NCI-H2227 treated with DMSO at 0.1 percent for 48 hours (cell line): ENCODE results near the gene ADK.
A peak's percentile ranks its signal among the peaks of the same experiment; 100 is the strongest.
"Not testable (repeated sequence)": the region's sequence is repeated elsewhere in the genome, so short reads cannot be mapped to it uniquely, and the experiment has no call there.

Experiments
- DNase-seq: peaks from one replicate; lab custom pipeline; 2025; lab: John Stamatoyannopoulos, UW

ADK gene

GRCh38 chr10:74150990-74151878, at the start of gene ADK:
TSS of gene ADK (plus strand) at chr10:74151221. CDS start at chr10:74151279, 58 bp downstream.
- DNase-seq = peak; percentile 96

DNA sequence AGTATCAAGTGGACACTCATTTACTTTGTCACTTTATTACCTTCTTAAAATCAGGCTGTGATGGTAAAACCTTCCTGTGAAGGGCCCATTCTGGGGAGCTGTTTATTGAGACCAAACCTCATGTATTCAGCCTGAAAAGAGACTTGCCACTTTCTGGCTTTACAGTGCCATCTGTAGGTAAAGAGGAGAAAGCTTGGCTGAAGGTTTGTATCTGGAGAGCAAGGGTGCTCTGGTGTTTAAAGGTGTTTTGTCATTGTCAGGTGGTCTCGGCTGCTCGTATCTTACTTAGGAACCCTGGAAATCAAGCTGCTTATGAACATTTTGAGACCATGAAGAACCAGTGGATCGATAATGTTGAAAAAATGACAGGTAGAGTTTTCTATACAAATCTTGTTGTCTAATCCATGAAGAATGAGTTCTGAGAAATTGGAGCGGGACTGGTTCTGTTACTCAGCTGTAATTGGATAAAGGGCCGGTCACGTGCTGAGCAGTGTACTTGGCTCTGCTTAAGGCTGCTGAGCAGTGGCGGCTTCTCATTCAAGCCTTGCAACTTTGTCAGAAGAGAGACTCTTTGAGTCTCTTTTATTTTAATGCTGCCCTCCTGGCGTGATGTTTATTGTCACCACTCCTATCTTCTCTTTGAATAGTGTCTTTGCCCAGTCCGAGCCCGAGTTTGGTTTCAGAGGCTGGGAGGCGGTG, 47.3 kb upstream of the ADK start:
- peak; percentile 11 for DNase-seq

GRCh38 chr10:74104480-74104879, 46.5 kb upstream of the ADK start:
- DNase-seq = no peak

DNA sequence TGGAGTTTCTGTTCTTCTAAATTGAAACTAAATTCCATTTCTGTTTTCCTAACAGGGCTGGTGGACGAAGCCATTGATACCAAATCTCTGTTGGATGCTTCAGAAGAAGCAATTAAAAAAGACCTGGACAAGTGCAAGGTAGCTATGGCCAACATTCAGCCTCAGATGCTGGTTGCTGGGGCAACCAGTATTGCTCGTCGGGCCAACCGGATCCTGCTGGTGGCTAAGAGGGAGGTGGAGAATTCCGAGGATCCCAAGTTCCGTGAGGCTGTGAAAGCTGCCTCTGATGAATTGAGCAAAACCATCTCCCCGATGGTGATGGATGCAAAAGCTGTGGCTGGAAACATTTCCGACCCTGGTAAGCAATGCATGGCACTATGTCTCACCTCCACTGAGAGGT, 46.0 kb upstream of the ADK start:
- no peak for DNase-seq

- no peak for DNase-seq
These were observed 43.6 kb upstream of the ADK start for GRCh38 chr10:74107391-74107790.

DNA sequence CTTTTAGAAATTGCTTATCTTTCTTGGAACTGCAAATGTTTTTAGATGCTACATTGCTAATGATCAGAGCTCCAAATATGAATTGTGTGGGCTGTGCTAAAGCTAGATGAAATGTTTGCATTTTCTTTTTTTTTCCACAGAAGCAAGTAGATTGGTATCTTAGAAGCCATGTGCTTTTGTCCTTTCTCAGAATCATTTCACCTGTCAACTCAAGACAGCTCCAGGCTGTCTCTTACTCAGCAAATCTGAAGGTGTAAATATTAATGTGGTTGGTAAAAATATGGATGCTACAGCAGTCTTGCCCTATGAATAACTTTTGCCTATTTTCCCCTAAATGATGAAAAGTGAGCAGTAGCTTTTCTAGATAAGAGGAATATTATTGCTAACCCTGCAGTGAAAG, 41.6 kb upstream of the ADK start:
- DNase-seq = no peak

- DNase-seq = no peak
These were observed 40.9 kb upstream of the ADK start for GRCh38 chr10:74110120-74110519.

DNA sequence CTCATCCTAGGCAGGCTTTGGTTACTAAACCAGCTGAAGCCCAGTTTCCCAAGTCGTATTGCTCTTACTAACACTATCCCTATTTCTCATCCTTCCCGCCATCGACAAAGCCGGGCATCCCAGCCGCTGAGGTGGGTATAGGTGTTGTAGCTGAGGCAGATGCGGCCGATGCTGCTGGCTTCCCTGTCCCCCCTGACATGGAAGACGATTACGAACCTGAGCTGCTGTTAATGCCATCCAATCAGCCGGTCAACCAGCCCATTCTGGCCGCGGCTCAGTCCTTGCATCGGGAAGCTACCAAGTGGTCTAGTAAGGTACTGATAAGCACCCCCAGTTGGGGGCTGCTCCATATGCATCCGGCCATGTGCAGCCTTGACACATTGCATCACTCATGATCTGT, 39.2 kb upstream of the ADK start:
- no peak for DNase-seq

- DNase-seq = no peak
These were observed 37.5 kb upstream of the ADK start for GRCh38 chr10:74113546-74113945.

- no peak for DNase-seq
These were observed 37.0 kb upstream of the ADK start for GRCh38 chr10:74114041-74114448.

DNA sequence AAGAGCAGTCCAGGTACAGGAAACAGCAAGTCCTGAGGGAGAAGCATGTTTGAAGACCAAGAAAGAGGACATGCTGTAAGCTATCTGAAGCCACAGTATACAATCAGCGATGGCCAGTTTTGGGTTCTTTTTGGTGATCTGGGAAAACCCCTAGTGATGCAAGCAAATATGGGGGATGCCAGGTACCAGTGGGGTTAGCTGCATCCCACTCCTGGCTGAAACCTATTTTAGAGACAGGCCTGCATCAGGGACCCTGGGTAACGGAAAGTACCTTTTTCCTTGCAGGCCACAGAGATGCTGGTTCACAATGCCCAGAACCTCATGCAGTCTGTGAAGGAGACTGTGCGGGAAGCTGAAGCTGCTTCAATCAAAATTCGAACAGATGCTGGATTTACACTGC, 33.3 kb upstream of the ADK start:
- no peak for DNase-seq

DNA sequence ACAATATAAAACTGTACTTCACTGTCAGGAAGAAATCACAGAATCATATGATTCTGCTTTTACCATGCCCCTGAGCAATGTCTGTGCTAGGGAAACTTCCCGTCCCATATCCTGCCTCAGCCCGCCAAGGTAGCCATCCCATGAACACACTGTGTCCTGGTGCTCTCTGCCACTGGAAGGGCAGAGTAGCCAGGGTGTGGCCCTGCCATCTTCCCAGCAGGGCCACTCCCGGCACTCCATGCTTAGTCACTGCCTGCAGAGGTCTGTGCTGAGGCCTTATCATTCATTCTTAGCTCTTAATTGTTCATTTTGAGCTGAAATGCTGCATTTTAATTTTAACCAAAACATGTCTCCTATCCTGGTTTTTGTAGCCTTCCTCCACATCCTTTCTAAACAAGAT, 32.2 kb upstream of the ADK start:
- DNase-seq = no peak

DNA sequence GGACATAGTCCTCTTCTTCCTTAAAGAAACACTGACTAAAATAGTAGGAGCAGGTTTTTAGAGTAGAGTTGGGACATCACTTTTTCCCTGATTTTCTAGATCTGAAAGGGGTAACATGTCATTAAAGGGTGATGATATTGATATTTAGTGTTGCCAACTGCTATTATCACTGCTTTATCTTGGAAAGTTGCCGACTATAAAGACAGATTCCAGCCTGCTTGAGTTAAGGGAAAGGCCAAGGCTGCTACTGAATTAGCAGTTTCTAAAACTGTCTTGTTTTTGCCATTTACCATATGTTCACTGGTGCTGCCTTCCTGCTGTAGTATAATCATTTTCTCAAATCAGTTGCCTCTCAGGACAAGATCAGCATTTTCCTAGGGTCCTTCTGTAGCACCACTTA, 30.1 kb upstream of the ADK start:
- no peak for DNase-seq

GRCh38 chr10:74121368-74121767, 29.7 kb upstream of the ADK start:
- DNase-seq = no peak

DNA sequence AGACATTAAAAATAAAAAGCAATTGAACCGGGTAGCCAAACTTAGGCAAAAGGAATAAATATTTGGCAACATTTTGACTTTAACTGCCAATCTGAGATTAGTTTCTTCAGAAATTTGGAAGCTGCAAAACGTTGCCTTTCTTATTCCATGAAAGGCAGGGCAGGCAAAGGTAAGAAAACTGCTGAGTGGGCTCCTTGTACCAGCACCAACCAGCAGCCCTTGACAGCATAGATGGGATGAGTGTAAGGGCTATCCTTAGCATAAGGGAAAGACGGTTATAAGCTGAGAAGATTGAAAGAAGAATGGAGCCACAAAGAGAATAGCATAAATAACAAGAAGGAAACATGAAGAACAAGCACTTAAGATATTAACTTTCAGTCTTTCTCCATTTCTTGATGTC, 29.0 kb upstream of the ADK start:
- DNase-seq = no peak

DNA sequence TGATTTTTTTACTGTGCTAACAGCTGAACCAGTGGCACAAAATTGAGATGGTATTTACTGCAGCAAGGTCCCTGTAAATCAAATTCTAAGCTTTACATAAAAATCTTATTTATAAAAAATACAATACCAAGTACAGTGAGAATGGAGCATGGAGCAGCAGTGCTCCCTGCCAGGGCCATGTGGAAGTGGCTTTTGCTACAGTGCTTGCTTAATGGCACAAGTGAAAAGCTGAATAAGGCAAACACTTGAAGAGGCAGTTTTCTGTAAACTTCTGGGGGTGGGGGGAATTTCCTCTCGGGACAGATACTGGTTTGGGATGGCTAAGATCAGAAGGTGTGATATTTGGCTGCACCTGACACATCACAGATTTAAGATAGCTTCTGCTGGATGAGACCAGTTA, 27.9 kb upstream of the ADK start:
- no peak for DNase-seq

DNA sequence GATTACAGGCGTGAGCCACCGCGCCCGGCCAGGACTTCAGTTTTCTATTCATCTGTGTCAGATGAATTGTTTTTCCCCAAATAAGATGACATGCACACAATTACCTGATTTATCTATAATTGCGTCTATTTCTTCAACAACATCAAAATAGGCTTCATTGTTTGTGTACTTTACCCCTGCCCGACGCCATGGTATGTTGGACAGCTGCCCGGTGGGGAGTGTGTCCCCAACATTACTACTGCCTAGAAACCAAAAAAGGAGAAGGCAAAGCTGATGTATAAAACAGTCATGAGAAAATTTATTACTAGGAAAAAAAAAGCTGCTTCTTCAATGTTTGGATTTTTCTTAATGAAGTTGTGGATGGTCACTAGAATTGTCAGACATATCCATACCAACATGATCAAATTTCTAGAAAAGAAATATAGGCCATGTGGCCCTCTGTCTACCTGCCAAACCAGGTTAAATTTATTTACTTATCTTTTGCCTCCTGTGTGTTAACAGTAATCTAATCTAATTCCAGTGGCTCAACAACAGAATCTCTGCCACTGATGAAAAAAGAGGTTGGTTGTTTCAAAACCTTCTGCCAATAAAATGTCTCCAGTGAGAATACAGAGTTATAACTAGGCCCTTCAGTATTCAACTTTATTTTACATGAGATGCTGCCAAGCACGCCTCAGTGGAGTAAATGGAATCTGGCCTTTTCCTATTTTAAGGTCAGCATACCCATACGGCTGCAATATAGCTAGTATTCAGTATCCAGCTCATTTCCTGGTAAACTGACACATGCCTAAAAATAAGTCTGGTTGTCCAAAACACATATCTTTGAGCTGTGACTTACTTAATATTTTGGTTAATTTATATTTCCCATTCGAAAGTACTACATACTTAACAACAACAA, 16.8 kb upstream of the ADK start:
- DNase-seq = no peak

GRCh38 chr10:74135452-74135851, 15.6 kb upstream of the ADK start:
- DNase-seq = no peak

GRCh38 chr10:74137992-74138391, 13.0 kb upstream of the ADK start:
- DNase-seq = no peak

- DNase-seq = not testable (repeated sequence)
These were observed 12.4 kb upstream of the ADK start for GRCh38 chr10:74138596-74138995.

- DNase-seq = no peak
These were observed 11.0 kb upstream of the ADK start for GRCh38 chr10:74139981-74140380.

GRCh38 chr10:74140553-74140952, 10.5 kb upstream of the ADK start:
- no peak for DNase-seq
